ENCODE results near the gene GART.

Gene GART

DNA sequence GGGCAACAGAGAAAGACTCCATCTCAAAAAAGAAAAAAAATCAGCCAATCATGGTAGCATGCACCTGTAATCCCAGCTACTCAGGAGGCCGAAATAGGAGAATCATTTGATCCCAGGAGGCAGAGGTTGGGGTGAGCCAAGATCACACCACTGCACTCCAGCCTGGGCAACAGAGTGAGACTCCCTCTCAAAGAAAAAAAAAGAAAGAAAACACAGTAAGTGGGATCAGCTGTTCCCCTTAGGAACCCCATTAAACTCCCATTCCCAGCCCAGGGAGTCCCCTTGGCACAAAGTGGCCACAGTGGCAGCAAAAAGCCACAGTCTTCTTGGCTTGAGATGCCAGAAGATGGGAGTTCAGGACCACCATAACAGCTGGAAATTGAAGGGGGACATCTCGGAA is 71.2 kb downstream of the GART start:
- TF ChIP-seq CTCF (IDR thresholded peaks at IDR 0.05): no peak

- TF ChIP-seq CTCF (IDR thresholded peaks at IDR 0.05): no peak
These were observed 80.2 kb downstream of the GART start for GRCh38 chr21:33461538-33462250.

DNA sequence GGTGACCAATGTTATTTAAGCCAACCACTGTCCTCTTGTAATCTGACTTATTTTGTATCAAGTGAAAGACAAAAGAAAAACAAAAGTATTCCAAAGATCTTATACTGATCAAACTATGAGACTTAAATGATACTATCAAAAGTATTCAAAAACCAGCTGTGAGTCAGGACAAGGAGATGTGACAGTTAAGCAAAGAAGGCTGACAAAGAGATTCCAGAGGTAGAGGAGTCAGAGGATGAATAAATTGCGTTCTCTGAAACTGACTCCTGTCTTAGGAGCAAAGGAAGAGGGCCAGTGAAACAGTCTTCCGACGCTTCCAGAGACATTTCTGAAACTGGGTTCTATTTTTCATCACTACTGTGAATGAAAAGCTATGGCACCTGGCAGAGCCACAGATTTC is 83.1 kb downstream of the GART start:
- TF ChIP-seq CTCF (IDR thresholded peaks at IDR 0.05): no peak

DNA sequence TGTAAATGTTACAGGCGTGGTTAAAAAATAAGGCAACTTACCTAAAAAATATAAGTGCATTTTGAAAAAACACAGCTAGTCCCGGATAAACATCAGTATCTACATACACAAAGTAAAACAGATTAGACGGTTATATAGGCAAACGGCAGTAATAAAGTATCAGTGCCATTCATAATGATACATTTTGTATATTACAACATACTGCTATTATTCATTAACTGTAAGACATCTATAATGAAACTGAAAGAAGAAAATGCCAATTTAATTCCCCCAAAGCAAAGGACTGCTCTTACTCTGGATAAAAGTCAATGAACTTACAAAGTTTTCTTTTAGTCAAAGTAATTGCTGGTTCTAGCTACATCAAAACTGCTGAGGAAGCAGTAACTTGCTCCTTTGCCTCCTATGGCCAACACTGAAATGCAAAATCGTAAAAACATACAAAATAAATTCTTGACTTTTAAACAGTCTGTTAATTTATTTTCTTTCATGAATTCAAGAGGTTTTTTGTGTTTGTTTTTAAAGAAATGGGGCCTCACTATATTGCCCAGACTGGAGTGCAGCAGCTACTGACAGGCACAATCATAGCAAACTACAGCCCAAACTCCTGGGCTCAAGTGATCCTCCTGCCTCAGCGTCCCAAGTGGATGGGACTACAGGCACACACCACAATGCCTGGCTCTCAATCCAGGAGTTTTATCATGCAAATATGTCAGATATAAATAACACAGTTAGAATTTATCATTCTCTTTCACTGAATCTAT is 86.1 kb downstream of the GART start:
- TF ChIP-seq CTCF (IDR thresholded peaks at IDR 0.05): no peak
